DND-41 (cell line): ENCODE results near the gene DENND2A.
A peak's percentile ranks its signal among the peaks of the same experiment; 100 is the strongest.
"Not testable (repeated sequence)": the region's sequence is repeated elsewhere in the genome, so short reads cannot be mapped to it uniquely, and the experiment has no call there.

Experiments used
- ATAC-seq: fragments of 200-7000 bp; cut with Tn5 transposase; 3 replicates; pipeline ENCODE4 v1.9.1; 2021; ENCODE audit warnings: low read depth; ENCODE audit not compliant: insufficient read depth
- DNase-seq: peaks from one replicate; pipeline ENCODE4 v3.0.0-alpha.2; 2020
- H2AFZ ChIP-seq: 2 replicates; pipeline ENCODE4 v1.6.0; 2012; ENCODE audit warnings: low read depth, low read length
- H3K27ac ChIP-seq: 2 replicates; pipeline ENCODE4 v1.5.1; 2012; ENCODE audit warnings: low read length, inconsistent platforms
- H3K27me3 ChIP-seq: fragments of 200-600 bp; sonication (generic); 2 replicates; pipeline ENCODE4 v1.6.0; 2012; ENCODE audit warnings: low read length, mild to moderate bottlenecking, inconsistent platforms; ENCODE audit not compliant: insufficient read depth, poor library complexity
- H3K36me3 ChIP-seq: 2 replicates; pipeline ENCODE4 v1.5.1; 2012; ENCODE audit warnings: low read length, inconsistent platforms; ENCODE audit not compliant: insufficient read depth
- H3K4me1 ChIP-seq: 2 replicates; pipeline ENCODE4 v1.5.1; 2012; ENCODE audit warnings: mild to moderate bottlenecking, low read length; ENCODE audit not compliant: insufficient read depth
- H3K4me2 ChIP-seq: 2 replicates; pipeline ENCODE4 v1.6.0; 2012; ENCODE audit warnings: mild to moderate bottlenecking, moderate library complexity, low read length, inconsistent platforms; ENCODE audit not compliant: insufficient read depth
- H3K4me3 ChIP-seq, 2 experiments: fragments of 200-600 bp in 1 of 2; shearing (Covaris generic) in 1 of 2; 2 replicates each; pipeline ENCODE4 v1.5.1; 2012 to 2016; ENCODE audit warnings: inconsistent platforms in 2 of 2, low read length in 2 of 2, mild to moderate bottlenecking in 2 of 2, low read depth in 1 of 2, moderate library complexity in 1 of 2
- H3K79me2 ChIP-seq: 2 replicates; pipeline ENCODE4 v1.6.0; 2012; ENCODE audit warnings: low read length, inconsistent platforms; ENCODE audit not compliant: insufficient read depth
- H3K9ac ChIP-seq: 2 replicates; pipeline ENCODE4 v1.6.0; 2012; ENCODE audit warnings: low read depth, mild to moderate bottlenecking, inconsistent platforms, low read length, moderate library complexity
- H3K9me3 ChIP-seq: 2 replicates; pipeline ENCODE4 v1.5.1; 2012; ENCODE audit warnings: low read length, moderate library complexity, mild to moderate bottlenecking, inconsistent platforms; ENCODE audit not compliant: insufficient read depth, severe bottlenecking
- H4K20me1 ChIP-seq: 2 replicates; pipeline ENCODE4 v1.6.0; 2012; ENCODE audit warnings: low read length; ENCODE audit not compliant: insufficient read depth
- CTCF ChIP-seq: IDR thresholded peaks from 2 replicates; pipeline ENCODE4 v1.5.1; 2012; ENCODE audit warnings: borderline replicate concordance, low read length, moderate library complexity, mild to moderate bottlenecking; ENCODE audit not compliant: poor library complexity, severe bottlenecking; ENCODE audit errors: extremely low read depth
- EZH2 ChIP-seq: IDR thresholded peaks from 3 replicates; pipeline ENCODE4 v1.6.1; 2012; ENCODE audit warnings: borderline replicate concordance, low read depth, mild to moderate bottlenecking, moderate library complexity, low read length, inconsistent platforms; ENCODE audit not compliant: severe bottlenecking

DENND2A gene

DNA sequence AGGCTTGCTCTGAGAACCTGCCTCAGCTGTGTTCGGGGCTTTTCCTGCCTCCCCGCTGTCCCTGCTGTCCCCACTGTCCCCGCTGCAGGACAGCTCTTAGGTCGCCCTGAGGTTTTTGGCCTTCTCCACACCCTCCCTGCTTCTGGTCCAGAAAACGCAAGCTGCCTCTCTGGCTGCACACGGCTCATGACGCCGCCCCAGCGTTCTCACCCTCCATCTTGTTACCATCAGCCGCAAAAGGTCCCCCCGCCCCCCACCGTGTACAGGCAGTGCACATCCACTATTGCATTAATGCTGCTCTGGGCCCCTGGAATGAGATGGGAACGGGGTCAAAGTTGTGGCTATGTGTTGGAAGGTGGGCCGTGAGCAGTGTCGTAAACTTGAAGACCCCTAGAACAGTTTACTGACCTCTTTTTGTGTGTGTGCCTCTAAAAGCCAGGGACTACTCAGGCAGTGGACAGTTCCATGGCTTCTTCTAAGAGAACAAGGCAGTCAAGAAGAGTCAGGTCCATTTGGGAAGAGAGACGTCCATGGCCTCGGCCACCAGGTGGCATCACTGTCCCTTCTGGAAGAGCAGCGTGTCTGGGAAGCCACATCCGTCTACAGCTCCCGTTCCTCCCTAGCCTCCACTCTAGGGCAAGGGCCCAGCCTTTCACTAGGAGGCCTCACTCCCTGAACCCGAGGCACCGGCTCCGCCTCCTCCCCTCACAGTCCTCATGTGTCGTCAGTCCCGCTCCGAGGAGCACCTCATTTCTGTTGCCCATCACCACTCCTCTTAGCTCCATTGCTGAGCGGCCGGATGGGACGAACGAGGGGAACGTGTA lies 122.9 kb downstream of the DENND2A start:
- DNase-seq (peak; percentile 76), ATAC-seq (peak; percentile 95)
- no peak overlapping the region for H3K4me3 ChIP-seq
- H3K9me3 ChIP-seq, result no peaks in the 10 kb centered on the region
- H3K27ac ChIP-seq, result no peak overlapping the region
- no peaks in the 10 kb centered on the region for H3K4me1 ChIP-seq
- H3K4me2 ChIP-seq, result peak overlapping the region; percentile 36; the same call in 1 of the 2 replicates
- no peaks in the 10 kb centered on the region for H4K20me1 ChIP-seq
- no peaks in the 10 kb centered on the region for H3K27me3 ChIP-seq
- H3K9ac ChIP-seq, result no peak overlapping the region
- H2AFZ ChIP-seq, result peak overlapping the region; percentile 68; the same call in 1 of the 2 replicates
- H3K79me2 ChIP-seq, result no peaks in the 10 kb centered on the region
- no peaks in the 10 kb centered on the region for H3K36me3 ChIP-seq
- TF ChIP-seq EZH2 (no peak), CTCF (peak; percentile 88)

DNA sequence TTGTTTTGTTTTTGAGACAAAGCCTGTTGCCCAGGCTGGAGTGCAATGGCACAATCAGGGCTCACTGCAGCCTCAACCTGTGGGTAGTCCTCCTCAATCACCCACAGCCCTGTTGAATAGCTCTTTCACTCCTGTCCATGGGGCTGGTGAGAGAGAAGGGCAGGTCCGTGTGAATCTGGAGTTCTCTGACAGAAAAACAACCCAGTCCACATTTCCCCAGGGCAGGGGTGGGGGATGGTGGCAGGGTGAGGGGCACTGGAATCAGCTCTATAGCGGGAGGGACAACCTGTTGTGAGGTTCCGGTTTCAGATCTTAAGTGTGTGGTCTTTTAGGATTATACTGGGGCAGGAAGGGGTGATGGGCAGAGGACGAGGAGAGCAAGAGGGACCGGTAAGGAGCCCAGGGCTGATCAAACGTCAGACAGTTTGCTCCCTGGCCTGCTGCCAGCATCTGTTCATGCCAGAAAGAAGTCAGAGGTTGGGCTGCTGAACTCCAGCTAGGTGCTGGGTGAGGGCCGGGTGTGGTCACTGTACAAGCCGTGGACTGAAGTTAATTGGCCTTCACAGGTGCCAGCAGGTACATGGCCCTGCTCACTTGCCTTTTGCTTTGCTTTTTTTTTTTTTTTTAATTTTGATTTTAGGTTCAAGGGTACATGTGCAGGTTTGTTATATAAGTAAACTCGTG lies 128.2 kb downstream of the DENND2A start:
- H3K9me3 ChIP-seq, result no peaks in the 10 kb centered on the region
- no peaks in the 10 kb centered on the region for H3K4me1 ChIP-seq
- no peak overlapping the region for H3K9ac ChIP-seq
- no peak overlapping the region for H2AFZ ChIP-seq
- H3K27ac ChIP-seq, result no peak overlapping the region
- DNase-seq (no peak), ATAC-seq (no peak)
- no peak for TF ChIP-seq CTCF
- TF ChIP-seq EZH2, result no peak
- no peaks in the 10 kb centered on the region for H4K20me1 ChIP-seq
- no peak overlapping the region for H3K4me2 ChIP-seq
- no peaks in the 10 kb centered on the region for H3K27me3 ChIP-seq
- no peak overlapping the region for H3K4me3 ChIP-seq
- H3K79me2 ChIP-seq, result no peaks in the 10 kb centered on the region
- no peaks in the 10 kb centered on the region for H3K36me3 ChIP-seq

GRCh38 chr7:140509789-140510188 lies 130.8 kb downstream of the DENND2A start:
- Histone ChIP-seq H3K9ac (no peak overlapping the region), H4K20me1 (no peaks in the 10 kb centered on the region), H3K79me2 (no peaks in the 10 kb centered on the region), H3K4me3 (no peak overlapping the region), H3K27me3 (no peaks in the 10 kb centered on the region), H2AFZ (no peak overlapping the region), H3K4me1 (no peaks in the 10 kb centered on the region), H3K27ac (no peak overlapping the region), H3K4me2 (no peak overlapping the region), H3K36me3 (no peaks in the 10 kb centered on the region), H3K9me3 (no peaks in the 10 kb centered on the region)
- TF ChIP-seq EZH2, result no peak
- TF ChIP-seq CTCF, result no peak
- DNase-seq (no peak), ATAC-seq (no peak)

DNA sequence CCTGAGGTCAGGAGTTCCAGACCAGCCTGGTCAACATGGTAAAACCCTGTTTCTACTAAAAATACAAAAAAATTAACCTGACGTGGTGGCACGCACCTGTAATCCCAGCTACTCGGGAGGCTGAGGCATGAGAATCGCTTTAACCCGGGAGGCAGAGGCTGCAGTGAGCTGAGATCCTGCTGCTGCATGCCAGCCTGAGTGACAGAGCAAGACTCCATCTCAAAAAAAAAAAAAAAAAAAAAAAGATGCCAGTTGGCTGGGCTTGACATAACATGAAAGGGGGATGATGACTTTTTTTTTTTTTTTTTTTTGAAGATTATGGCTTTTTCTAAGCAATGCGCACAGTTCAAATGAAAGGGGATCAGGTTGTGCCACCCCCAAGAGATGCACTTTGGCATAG lies 133.1 kb downstream of the DENND2A start:
- H3K79me2 ChIP-seq, H3K27me3 ChIP-seq, H3K9me3 ChIP-seq, DNase-seq, H3K36me3 ChIP-seq, H3K9ac ChIP-seq, H3K4me2 ChIP-seq, H2AFZ ChIP-seq, ATAC-seq, H4K20me1 ChIP-seq, H3K27ac ChIP-seq, H3K4me1 ChIP-seq, H3K4me3 ChIP-seq: not testable (repeated sequence)
